Right ventricle myocardium superior (tissue), 1 donor: ENCODE measurements around the gene UMOD. TPM values are rescaled to one million over a fixed set of nuclear protein-coding genes. Genes with fewer than 3 reads are reported as not detected.
"Not testable (repeated sequence)": the region's sequence is repeated elsewhere in the genome, so short reads cannot be mapped to it uniquely, and the experiment has no call there.

Experiments
- ATAC-seq: fragments of 200-7000 bp; cut with Tn5 transposase; one replicate; pipeline ENCODE4 v1.9.1; 2020; ENCODE audit warnings: mild to moderate bottlenecking; ENCODE audit not compliant: poor library complexity
- DNase-seq: peaks from one replicate; pipeline ENCODE4 v3.0.0-alpha.2; 2020
- intact Hi-C: fragments of 100-400 bp; cut with DNase I; formaldehyde crosslinking; loops from one replicate; pipeline ENCODE4 v1.11.2; 2022
- total RNA-seq: library from RNA; stranded (reverse); fragmentation: NEBNext Ultra II Directional; extraction: Animal tissue kit (Norgen Biotek cat#: 25700); gene quantifications from one replicate; pipeline ENCODE4 v1.2.1, GENCODE V29; 2021
- donor health status: DM: no; HTN: yes; CAD: no; lungs with severe emphysema.

The UMOD gene
- total RNA-seq, 1 donor from 2014 or later = not detected

DNA sequence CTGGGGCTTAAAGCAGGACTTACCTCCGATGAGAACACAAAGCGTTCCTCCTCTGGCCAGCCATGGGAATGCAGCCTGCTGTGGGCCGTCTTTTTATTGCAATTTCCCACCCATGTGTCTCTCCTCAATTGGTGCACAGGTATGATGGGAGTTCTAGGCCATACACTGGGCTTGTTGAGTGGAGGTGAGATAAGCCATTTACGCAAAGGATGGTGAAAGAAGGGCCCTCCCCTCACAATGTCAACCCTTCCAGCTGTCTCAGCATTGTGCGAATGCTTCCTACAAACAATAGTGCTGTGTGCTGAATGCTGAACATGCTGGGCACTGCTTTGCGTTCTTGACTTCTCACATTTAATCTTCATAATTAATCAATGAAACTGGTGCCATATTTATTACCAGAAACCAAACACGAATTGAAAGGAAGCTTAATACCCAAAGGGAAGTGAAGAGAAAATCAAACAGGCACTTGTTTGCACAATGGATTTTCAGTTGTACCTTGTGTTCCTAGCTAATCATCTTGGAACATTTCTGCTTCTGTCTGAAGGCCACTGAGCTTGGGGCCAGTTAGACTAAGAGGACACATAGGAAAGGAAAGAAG, 25.0 kb downstream of the UMOD start, which contains the start of gene GP2:
TSS of gene GP2 (minus strand) at position 70 of the 598 bp plus-strand sequence. CDS start 1,082 bp downstream, outside the sequence.
- ATAC-seq (no peak), DNase-seq (no peak)
- intact Hi-C loops = no loop called here

DNA sequence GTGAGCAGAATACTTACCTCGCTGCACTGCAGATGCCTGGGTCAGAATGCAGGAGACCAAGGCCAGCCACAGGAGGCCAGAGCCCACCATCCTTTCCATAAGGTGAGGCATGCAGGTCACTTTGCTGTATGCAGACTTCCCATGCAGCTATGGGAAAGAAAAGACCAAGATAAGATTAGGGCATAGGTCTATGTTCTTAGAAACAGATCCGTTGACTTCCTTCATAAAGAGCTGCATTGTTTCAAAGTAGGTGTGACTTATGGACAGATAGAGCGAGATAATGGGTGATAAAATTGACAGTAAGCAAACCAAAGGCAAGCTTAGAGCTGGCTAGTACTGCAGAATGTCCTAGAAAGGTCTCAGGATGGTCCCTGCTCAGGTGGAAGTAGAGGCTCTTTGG, 26.2 kb downstream of the UMOD start:
- ATAC-seq = no peak
- intact Hi-C loops = no loop called here
- DNase-seq = no peak

DNA sequence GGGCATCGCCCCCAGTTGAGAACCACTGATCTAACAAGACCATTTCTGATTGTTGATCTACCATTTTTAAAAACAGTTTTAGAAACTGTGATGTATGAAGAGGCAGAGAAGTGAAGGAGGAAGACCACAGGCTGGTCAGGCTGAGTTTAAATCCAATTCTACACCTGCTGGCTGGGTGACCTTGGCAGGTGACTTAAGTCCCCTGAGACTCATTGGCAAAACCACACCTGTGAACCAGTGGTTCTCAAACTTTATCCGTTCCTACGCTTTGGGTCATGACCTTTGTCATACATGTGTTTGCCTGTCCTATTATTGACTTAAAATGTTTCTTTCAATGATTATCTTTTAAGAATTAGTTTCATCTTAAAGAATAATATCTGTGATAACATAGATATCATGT, 27.5 kb downstream of the UMOD start:
- intact Hi-C loops = no loop called here
- DNase-seq (no peak), ATAC-seq (no peak)

DNA sequence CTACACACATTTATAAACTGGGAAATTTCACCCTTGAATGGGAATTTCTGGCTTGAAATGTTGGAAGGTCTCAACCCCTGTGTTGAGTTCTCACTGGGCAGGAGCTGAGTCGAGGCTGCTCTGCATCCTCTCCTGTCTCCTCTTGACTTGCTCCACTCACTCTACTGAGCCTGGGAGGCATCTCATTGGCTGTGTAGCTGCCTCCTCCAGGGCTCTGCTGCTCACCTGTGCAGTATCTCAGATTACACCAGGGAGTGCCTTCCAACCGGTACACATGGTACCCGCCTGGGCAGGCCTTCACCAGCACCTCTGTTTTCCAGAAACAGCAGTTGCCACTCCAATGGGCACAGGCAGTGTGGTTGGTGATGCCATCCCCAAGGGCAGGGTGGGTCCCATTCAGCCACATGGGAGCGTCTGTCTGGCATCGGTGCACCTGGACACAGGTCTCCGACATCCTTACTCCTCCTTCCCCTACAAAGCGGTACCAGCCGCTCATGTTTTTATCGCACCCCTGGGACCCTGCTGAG, 28.9 kb downstream of the UMOD start:
- intact Hi-C loops = no loop called here
- ATAC-seq (no peak), DNase-seq (no peak)

DNA sequence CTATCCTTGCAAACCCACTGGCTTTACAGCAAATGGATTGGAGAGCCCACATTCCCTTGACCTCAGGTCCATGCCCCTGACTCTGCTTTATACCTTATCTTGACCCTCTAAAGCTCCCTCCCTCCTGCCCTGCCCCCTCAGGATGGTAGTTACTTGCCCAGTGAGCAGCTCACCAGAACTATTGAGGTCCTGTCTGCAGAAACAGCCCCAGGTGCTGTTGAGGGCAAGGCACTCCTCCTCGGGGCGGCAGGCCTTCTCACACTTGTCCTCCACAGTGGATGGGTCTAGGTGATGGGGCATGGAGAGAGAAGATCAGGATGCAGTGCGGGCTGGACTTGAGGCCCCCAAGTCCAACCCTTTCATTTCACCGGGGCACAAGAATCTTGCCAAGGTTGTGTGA, 29.8 kb downstream of the UMOD start:
- no peak for ATAC-seq
- DNase-seq = no peak
- intact Hi-C loops = no loop called here

DNA sequence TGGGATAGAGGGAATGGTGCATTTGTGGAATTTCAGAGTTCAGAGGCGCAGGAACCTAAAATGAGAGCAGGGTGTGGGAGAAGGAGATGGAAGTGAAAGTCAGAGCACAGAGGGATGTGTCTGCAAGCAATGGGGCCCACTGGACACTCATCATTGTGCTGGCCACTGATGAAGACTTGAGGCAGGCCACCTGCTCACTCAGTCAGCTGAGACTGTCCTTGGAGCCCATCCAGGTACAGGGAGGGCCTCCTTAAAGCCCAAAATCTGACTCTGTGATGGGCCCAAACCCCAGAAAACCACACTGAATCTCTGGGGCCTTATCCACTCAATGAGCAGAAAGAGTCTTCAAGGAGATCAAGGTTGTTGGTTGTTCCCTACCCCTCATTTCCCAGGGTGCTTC, 30.8 kb downstream of the UMOD start:
- ATAC-seq = peak; percentile 12
- intact Hi-C loops = no loop called here
- no peak for DNase-seq

DNA sequence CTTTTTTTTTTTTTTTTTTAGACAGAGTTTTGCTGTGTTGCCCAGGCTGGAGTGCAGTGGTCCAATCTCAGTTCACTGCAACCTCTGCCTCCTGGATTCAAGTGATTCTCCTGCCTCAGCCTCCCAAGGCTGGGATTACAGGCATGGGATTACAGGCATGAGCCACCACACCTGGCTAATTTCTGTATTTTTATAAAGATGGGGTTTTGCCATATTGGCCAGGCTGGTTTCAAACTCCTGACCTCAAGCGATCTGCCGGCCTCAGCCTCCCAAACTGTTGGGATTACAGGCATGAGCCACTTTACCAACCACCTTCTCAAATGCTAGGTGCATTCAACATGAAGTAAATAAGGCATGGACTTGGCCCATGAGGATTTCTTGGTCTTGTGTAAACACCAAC, 31.5 kb downstream of the UMOD start:
- ATAC-seq, DNase-seq, intact Hi-C loops: not testable (repeated sequence)

DNA sequence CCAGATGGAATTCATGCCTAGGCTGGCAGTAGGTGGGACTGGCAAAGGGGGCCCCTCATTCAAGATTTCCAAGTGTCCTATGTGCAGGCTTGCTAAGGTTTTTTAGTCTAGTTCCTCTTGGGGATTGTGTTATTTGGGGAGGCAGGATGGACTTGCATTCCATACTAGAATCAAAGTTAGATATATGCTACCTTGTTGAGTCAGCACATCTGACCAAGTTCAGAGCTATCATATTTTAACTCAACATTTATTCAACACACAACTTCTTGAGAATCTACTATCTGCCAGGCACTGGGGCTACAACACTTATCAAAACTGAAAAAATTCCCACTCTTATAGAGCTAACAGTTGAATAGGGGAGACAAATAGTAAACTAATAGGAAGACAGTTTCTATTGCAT, 31.9 kb downstream of the UMOD start:
- DNase-seq (no peak), ATAC-seq (no peak)
- intact Hi-C loops = no loop called here

DNA sequence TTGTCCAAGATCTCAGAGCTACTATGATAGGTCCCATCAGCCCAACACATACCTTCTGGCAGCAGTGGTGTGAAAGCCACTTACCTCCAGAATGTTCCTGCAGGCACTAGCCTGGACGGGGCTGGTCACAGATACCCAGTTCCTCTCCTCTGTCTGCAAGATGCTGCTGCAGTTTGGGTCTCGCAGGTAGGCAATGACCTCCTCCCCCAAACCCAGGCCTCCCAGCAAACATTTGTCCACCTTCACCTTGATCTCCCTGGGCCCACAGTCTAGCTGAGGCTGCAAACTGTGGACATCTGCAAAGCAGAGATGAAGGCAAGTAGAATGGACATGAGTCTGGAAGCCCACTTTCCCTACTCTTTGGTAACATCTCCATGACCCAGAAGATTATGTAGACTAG, 32.3 kb downstream of the UMOD start:
- ATAC-seq (no peak), DNase-seq (no peak)
- intact Hi-C loops = no loop called here

DNA sequence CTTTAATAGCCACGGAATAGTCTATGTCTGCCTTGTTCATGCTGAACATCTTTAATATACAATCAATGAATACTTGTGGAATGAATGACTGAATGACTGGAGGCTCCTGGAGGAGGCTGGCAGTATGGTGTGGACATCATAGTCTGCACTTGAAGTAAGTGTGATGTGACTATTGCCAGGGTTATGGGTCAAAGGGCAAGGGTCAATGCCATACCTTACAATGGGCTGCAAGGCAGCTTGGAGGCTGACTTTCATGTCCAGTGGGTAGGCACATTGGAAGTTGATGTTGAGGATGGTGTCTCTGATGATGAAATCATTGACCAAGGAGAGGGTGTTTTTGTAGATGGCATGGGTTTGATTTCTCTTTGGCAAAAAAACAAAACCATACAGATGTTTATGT, 33.1 kb downstream of the UMOD start:
- intact Hi-C loops = no loop called here
- no peak for ATAC-seq
- DNase-seq = no peak

DNA sequence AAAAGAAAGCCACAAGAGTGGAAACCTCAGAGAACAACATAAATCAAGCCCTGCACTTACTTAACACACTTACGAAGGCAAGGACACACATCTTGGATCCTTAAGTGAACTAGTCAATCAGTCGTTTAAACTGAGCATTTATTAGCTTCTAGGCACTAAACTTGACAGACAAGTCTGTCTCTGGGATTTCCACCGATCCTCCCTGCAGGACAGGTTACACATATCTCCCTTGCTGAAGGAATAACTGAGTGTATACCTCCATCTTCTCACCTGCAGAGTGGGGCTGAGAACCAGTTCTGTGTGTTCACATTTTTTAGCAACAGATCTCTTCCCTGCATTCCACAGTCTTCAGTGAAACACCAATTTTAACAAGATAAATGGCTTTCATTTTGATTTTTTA, 34.1 kb downstream of the UMOD start:
- DNase-seq (no peak), ATAC-seq (no peak)
- intact Hi-C loops = no loop called here

DNA sequence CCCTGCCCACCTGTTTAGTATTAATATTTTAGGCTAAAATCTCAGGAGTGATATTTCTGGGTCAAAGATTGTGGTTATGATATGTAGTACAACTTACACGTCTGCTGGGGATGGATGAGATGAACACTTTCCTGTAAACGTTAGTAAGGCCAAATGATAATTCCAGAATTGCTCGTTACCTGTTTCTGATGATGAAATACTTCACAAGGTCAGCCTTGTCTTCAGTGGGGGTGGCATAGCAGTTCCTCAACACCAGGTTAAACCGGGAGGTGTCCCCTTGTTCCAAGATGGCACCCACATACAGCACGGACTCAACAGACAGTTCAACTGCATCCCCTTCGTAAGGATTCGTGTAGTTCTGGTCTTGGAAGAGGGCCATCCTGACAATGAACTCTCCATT, 34.5 kb downstream of the UMOD start:
- no peak for ATAC-seq
- DNase-seq = no peak
- intact Hi-C loops = no loop called here

DNA sequence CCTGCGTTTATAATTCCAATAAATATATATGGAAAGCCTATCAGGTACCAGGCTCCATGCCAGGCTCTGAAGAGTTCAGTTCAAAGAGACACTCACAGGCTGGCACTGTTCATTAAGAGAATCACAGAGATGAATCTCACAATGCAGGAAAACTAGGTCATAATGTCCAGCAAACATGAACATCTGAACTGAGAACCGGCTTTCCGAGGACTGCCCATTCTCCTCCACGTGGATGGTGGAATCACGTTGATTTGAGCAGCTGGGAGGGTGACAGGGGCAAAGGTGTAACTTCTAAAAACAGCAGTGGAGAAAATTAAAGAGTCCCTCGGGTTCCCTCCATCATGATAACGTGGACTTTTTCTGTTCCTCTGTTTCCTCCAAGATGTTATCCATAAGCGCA, 35.4 kb downstream of the UMOD start:
- no peak for DNase-seq
- ATAC-seq = no peak
- intact Hi-C loops = no loop called here

DNA sequence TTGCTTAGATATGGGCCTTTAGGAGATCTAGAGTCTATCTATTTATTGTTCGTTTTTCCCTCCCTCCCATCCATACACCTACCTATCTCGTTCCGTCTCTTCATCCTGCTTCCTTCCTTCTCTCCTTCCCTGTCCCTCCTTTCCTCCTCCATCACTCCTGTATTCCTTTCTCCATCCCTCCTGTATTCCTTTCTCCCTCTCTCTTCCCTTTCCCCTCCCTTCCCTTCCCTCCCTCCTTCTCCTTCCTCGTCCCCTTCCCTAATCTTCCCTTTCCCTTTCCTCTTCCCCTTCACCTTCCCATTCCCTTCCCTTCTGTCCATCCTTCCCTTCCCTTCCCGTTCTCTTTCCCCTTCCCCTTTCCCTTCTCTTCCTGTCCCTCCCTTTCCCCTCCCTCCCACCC, 35.8 kb downstream of the UMOD start:
- DNase-seq (no peak), ATAC-seq (no peak)
- intact Hi-C loops = no loop called here

DNA sequence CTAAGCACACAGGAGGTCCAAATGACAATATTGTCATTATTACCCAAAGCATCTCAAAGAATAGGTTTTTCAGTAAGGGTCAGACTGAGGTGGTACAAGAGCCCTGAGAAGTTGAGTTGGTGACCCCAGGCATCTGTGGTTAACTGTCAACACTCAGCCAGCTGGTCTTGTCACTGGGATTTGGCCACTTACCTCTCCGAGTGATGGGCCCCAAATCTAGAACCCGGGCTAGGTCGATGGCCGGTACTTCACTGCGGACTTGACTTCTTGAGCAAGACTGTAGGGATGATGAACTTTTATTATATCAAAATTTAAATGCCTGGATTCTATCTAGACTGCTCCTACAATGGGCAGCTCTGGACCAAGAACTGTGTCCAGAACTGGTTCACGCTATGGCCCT, 36.8 kb downstream of the UMOD start:
- intact Hi-C loops = no loop called here
- DNase-seq (no peak), ATAC-seq (no peak)

DNA sequence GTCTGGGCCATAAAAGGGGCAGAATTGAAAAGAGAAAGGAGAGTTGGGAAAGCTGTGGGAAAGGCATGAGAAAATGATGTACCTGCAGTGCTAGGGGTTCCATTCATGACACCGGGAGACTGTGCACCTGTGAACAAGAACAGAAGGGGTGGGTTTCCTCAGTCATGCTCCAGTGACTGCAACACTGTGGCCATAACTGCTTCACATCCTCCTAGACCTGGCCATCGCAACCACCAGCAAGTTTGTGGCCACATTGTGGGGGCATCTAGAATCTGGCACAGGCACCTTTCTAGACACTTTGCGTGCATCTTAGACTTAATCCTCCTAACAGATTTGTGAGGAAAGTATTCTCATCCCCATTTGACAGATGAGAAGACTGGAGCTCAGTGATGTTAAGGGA, 37.9 kb downstream of the UMOD start:
- ATAC-seq = no peak
- DNase-seq = no peak
- intact Hi-C loops = no loop called here

DNA sequence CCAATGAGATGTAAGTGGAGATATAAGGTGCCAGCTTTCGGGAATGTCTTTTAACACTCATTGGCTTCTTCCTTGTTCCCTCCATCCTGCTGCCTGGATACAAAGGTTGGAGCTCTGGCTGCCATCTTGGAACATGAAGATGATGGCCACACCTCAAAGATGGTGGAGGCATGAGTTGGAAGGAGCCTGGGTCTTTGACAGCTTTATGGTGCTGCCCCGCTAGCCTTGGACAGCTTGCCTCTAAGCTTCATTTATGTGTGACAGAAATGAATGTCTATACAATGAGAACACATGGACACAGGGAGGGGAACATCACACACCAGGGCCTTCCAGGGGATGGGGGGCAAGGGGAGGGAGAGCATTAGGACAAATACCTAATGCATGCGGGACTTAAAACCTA, 38.8 kb downstream of the UMOD start:
- ATAC-seq (no peak), DNase-seq (no peak)
- intact Hi-C loops = no loop called here

DNA sequence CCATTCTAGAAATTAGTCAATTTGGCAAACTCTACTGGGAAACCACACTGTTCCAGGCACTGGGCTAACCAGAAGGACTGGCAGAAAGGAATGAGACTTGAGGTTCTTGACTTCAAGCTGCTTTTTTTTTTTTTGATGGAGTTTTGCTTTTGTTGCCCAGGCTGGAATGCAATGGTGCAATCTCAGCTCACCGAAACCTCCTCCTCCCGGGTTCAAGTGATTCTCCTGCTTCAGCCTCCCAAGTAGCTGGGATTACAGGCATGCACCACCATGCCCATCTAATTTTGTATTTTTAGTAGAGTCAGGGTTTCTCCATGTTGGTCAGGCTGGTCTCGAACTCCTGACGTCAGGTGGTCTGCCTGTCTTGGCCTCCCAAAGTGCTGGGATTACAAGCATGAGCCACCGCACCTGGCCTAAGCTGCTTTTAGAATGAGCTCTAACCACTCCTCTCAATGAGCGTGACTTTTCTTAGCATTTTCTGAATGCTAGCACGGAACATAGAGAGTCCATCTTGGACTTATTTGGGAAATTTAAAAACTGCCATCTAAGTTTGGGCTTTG, 39.9 kb downstream of the UMOD start:
- intact Hi-C loops, ATAC-seq, DNase-seq: not testable (repeated sequence)

DNA sequence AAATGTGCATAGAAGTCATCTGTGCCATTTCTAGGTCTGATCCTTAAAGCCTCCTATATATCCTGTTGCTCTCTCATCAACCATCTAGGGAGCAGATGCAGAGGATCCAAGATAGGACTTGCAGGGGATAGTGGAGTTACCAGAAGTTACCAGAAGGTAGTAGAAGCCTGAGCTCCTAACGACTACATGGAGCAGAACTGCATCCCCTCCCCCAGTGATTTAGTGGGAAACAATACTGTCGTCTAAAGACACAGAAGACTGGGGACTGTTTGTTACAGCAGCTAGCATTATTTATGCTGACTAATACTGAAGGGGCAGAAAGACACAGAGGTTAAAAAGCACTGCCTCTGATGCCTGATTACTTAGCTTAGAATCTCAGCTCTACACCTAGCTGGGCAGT, 41.0 kb downstream of the UMOD start:
- ATAC-seq = no peak
- intact Hi-C loops = no loop called here
- no peak for DNase-seq

DNA sequence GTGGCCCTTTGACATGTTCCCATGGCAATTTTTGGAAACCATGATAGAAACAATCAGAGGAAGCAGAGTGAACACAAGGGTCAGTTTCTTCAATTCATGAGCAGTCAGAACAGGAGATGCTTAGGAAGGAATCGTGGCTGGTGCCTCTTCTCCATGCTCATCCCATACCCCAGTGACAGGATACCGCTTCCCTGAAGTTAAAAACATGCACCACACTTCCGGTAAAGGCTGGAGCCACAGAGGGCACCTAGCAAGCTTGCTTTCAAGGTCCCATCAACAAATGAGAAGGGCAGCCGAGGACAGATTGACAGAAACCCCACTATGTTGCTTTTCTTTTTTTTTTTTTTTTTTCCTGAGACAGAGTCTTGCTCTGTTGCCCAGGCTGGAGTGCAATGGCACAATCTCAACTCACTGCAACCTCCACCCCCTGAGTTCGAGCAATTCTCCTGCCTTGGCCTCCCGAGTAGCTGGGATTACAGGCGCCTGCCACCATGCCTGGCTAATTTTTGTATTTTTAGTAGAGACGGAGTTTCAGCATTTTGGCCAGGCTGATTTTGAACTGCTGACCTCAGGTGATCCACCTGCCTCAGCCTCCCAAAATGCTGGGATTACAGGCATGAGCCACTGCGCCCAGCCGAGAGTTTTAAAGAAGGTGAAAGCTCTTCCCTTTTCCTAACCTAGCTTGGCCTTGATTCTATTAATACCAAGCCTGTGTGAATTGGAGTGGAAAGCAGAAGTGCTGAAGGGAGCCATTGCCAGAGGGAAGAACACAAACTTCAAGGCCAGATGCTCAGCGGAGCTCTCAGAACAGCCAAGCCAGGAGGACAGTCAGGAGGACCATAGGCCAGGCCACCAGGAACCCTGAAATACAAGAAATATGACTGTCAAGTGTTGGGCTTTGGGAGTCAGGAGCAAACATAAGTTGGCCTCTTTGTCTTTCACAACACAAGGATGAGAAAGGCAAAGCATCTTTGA, 41.8 kb downstream of the UMOD start:
- ATAC-seq (no peak), DNase-seq (no peak)
- intact Hi-C loops = no loop called here
